ENCODE results near the gene CCDC177. TPM values are rescaled to one million over a fixed set of nuclear protein-coding genes. Genes with fewer than 3 reads are reported as not detected.

The CCDC177 gene
- total and polyA plus RNA-seq, 8 donors, result 0.03 to 0.25 (median 0.18) TPM; not detected in 5

- TF ChIP-seq EP300 (IDR thresholded peaks at IDR 0.05) (no peak), POLR2AphosphoS5 (IDR thresholded peaks at IDR 0.05) (no peak), CTCF (IDR thresholded peaks at IDR 0.05) (no peak), POLR2A (IDR thresholded peaks at IDR 0.05) (no peak)
- Histone ChIP-seq H3K36me3 (no peaks in the 10 kb centered on the region), H3K4me1 (no peaks in the 10 kb centered on the region), H3K4me3 (no peak overlapping the region), H3K27ac (no peak overlapping the region), H3K27me3 (peaks cover 0 to 85% (median 14%) of the 10 kb centered on the region in 3 donors), H3K9me3 (no peaks in the 10 kb centered on the region)
- no peak for DNase-seq
- intact Hi-C loops (cut with DNase I; ENCODE audit: low total_unique reads), result no loop called here
Measured at GRCh38 chr14:69561893-69562292, 12.8 kb downstream of the CCDC177 start.

- H3K27ac ChIP-seq, result no peak overlapping the region
- H3K4me1 ChIP-seq, result no peaks in the 10 kb centered on the region
- peaks cover 0 to 75% (median 14%) of the 10 kb centered on the region in 3 donors for H3K27me3 ChIP-seq
- no peak overlapping the region for H3K4me3 ChIP-seq
- intact Hi-C loops (cut with DNase I; ENCODE audit: low total_unique reads), result no loop called here
- 85 to 93% (median 91%) methylated on average over 7 of the region's 7 CpGs for WGBS, 5 donors
- no peaks in the 10 kb centered on the region for H3K36me3 ChIP-seq
- no peak for TF ChIP-seq POLR2A (IDR thresholded peaks at IDR 0.05)
- TF ChIP-seq EP300 (IDR thresholded peaks at IDR 0.05), result no peak
- no peak for TF ChIP-seq POLR2AphosphoS5 (IDR thresholded peaks at IDR 0.05)
- TF ChIP-seq CTCF (IDR thresholded peaks at IDR 0.05), result no peak
- no peak for DNase-seq
- no peaks in the 10 kb centered on the region for H3K9me3 ChIP-seq
Measured at GRCh38 chr14:69560826-69561225, 13.8 kb downstream of the CCDC177 start.

- Histone ChIP-seq H3K4me1 (peaks cover 0 to 2% (median 0%) of the 10 kb centered on the region in 4 donors), H3K36me3 (no peaks in the 10 kb centered on the region), H3K27me3 (peaks cover 0 to 62% (median 14%) of the 10 kb centered on the region in 3 donors), H3K4me3 (no peak overlapping the region), H3K9me3 (no peaks in the 10 kb centered on the region), H3K27ac (no peak overlapping the region)
- intact Hi-C loops (cut with DNase I; ENCODE audit: low total_unique reads), result no loop called here
- peak in 1 of 2 donors; percentile 58 for DNase-seq
- TF ChIP-seq CTCF (IDR thresholded peaks at IDR 0.05), result no peak
- TF ChIP-seq POLR2AphosphoS5 (IDR thresholded peaks at IDR 0.05), result no peak
- no peak for TF ChIP-seq EP300 (IDR thresholded peaks at IDR 0.05)
- TF ChIP-seq POLR2A (IDR thresholded peaks at IDR 0.05), result no peak
- WGBS, 5 donors, result 28 to 35% (median 32%) methylated on average over 5 to 6 of the region's 6 CpGs
Measured at GRCh38 chr14:69559581-69560011, 15.1 kb downstream of the CCDC177 start.

GRCh38 chr14:69558774-69559173 is 15.9 kb downstream of the CCDC177 start:
- TF ChIP-seq POLR2AphosphoS5 (IDR thresholded peaks at IDR 0.05), result no peak
- no peak for TF ChIP-seq POLR2A (IDR thresholded peaks at IDR 0.05)
- no peak for TF ChIP-seq CTCF (IDR thresholded peaks at IDR 0.05)
- no peak for TF ChIP-seq EP300 (IDR thresholded peaks at IDR 0.05)
- Histone ChIP-seq H3K4me1 (peaks cover 0 to 4% (median 0%) of the 10 kb centered on the region in 4 donors), H3K27ac (no peak overlapping the region), H3K4me3 (no peak overlapping the region), H3K36me3 (no peaks in the 10 kb centered on the region), H3K9me3 (no peaks in the 10 kb centered on the region), H3K27me3 (peaks cover 0 to 54% (median 8%) of the 10 kb centered on the region in 3 donors)
- DNase-seq, result no peak
- 88 to 94% (median 90%) methylated on average over 4 of the region's 4 CpGs for WGBS, 5 donors
- intact Hi-C loops (cut with DNase I; ENCODE audit: low total_unique reads), result no loop called here

Measured in stomach (tissue), 9 donors.